Measurements from ENCODE around the gene UNC5B. TPM values are rescaled to one million over a fixed set of nuclear protein-coding genes. Genes with fewer than 3 reads are reported as not detected.

UNC5B gene
- polyA plus RNA-seq, 4 donors = 0.27 to 19.4 (median 6.7) TPM

- H3K9me3 ChIP-seq (ENCODE audit: control insufficient read depth in 2 of 2, insufficient read depth in 1 of 2, low read depth in 1 of 2, low read length in 1 of 2) = no peaks in the 10 kb centered on the region
- DNase-seq (peak; percentile 92 to 96), FAIRE-seq (no peak)
- 16 to 35% (median 35%) methylated on average over 16 to 17 of the region's 17 CpGs for WGBS, 3 donors
- no peaks in the 10 kb centered on the region for H3K27me3 ChIP-seq (ENCODE audit: control insufficient read depth in 3 of 3, insufficient read depth in 3 of 3, low read length in 3 of 3)
- H3K27ac ChIP-seq (ENCODE audit: low read depth in 1 of 3, low read length in 2 of 3) = peak overlapping the region; percentile 67 to 81 (median 67)
- no peak overlapping the region for H3K4me3 ChIP-seq (ENCODE audit: low read depth in 1 of 3, low read length in 3 of 3)
- H3K36me3 ChIP-seq (ENCODE audit: control insufficient read depth in 3 of 3, insufficient read depth in 2 of 3, low read depth in 1 of 3, low read length in 3 of 3) = no peaks in the 10 kb centered on the region
- H3K4me1 ChIP-seq (ENCODE audit: control insufficient read depth in 3 of 3, insufficient read depth in 2 of 3, low read depth in 1 of 3, low read length in 2 of 3) = peaks cover 0 to 65% (median 6%) of the 10 kb centered on the region in 3 donors
These were observed 43.7 kb downstream of the UNC5B start for GRCh38 chr10:71255808-71256660.

DNA sequence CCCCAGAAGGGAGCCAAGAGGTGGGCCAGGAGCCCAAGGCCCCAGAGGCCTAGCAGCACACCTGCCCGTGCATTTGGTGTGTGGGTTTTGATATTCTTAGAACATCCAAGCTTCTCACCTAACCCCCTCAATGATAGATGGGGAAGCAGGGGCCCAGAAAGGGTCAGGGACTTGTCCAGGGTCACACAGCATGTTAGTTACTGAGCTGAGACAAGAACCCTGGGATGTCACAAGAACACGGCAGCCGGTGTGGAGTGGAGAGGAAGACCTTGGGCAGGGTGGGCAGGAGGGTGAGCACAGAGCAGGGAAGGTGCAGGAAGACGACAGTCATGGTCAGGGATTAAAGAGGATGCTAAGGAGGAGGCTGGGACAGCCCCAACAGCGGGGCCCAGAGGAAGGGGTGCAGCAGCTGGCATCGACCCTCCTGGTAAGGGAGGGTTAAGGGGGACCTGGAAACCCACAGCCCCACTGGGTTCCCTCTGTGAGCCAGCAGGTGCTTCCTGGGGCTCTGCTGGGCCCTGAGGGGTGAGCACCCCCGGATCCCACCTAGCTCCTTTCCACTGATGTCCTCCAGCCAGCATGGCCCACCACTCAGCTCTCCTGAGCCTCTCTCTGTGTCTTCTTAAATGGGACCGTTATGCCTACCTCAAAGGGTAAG, 44.4 kb downstream of the UNC5B start:
- H3K4me1 ChIP-seq (ENCODE audit: control insufficient read depth in 3 of 3, insufficient read depth in 2 of 3, low read depth in 1 of 3, low read length in 2 of 3) = peaks cover 0 to 57% (median 6%) of the 10 kb centered on the region in 3 donors
- H3K9me3 ChIP-seq (ENCODE audit: control insufficient read depth in 2 of 2, insufficient read depth in 1 of 2, low read depth in 1 of 2, low read length in 1 of 2) = no peaks in the 10 kb centered on the region
- H3K27ac ChIP-seq (ENCODE audit: low read depth in 1 of 3, low read length in 2 of 3) = peak overlapping the region; percentile 62 to 81 (median 67)
- H3K27me3 ChIP-seq (ENCODE audit: control insufficient read depth in 3 of 3, insufficient read depth in 3 of 3, low read length in 3 of 3) = no peaks in the 10 kb centered on the region
- no peaks in the 10 kb centered on the region for H3K36me3 ChIP-seq (ENCODE audit: control insufficient read depth in 3 of 3, insufficient read depth in 2 of 3, low read depth in 1 of 3, low read length in 3 of 3)
- DNase-seq = no peak
- 66 to 73% (median 70%) methylated on average over 8 of the region's 8 CpGs for WGBS, 3 donors
- no peak overlapping the region for H3K4me3 ChIP-seq (ENCODE audit: low read depth in 1 of 3, low read length in 3 of 3)
- FAIRE-seq = no peak

- Histone ChIP-seq H3K4me3 (ENCODE audit: low read depth in 1 of 3, low read length in 3 of 3) (no peak overlapping the region), H3K9me3 (ENCODE audit: control insufficient read depth in 2 of 2, insufficient read depth in 1 of 2, low read depth in 1 of 2, low read length in 1 of 2) (no peaks in the 10 kb centered on the region), H3K4me1 (ENCODE audit: control insufficient read depth in 3 of 3, insufficient read depth in 2 of 3, low read depth in 1 of 3, low read length in 2 of 3) (peaks cover 0 to 52% (median 6%) of the 10 kb centered on the region in 3 donors), H3K27me3 (ENCODE audit: control insufficient read depth in 3 of 3, insufficient read depth in 3 of 3, low read length in 3 of 3) (no peaks in the 10 kb centered on the region), H3K36me3 (ENCODE audit: control insufficient read depth in 3 of 3, insufficient read depth in 2 of 3, low read depth in 1 of 3, low read length in 3 of 3) (no peaks in the 10 kb centered on the region), H3K27ac (ENCODE audit: low read depth in 1 of 3, low read length in 2 of 3) (no peak overlapping the region)
- 55 to 77% (median 56%) methylated on average over 11 of the region's 11 CpGs for WGBS, 3 donors
- DNase-seq (no peak), FAIRE-seq (no peak)
These were observed 45.1 kb downstream of the UNC5B start for GRCh38 chr10:71257319-71257997.

- no peak overlapping the region for H3K27ac ChIP-seq (ENCODE audit: low read depth in 1 of 3, low read length in 2 of 3)
- no peaks in the 10 kb centered on the region for H3K9me3 ChIP-seq (ENCODE audit: control insufficient read depth in 2 of 2, insufficient read depth in 1 of 2, low read depth in 1 of 2, low read length in 1 of 2)
- peaks cover 0 to 46% (median 6%) of the 10 kb centered on the region in 3 donors for H3K4me1 ChIP-seq (ENCODE audit: control insufficient read depth in 3 of 3, insufficient read depth in 2 of 3, low read depth in 1 of 3, low read length in 2 of 3)
- no peaks in the 10 kb centered on the region for H3K27me3 ChIP-seq (ENCODE audit: control insufficient read depth in 3 of 3, insufficient read depth in 3 of 3, low read length in 3 of 3)
- H3K36me3 ChIP-seq (ENCODE audit: control insufficient read depth in 3 of 3, insufficient read depth in 2 of 3, low read depth in 1 of 3, low read length in 3 of 3) = no peaks in the 10 kb centered on the region
- H3K4me3 ChIP-seq (ENCODE audit: low read depth in 1 of 3, low read length in 3 of 3) = no peak overlapping the region
- DNase-seq = no peak
- WGBS, 3 donors = 94 to 96% (median 95%) methylated on average over 4 of the region's 4 CpGs
- FAIRE-seq = no peak
These were observed 45.7 kb downstream of the UNC5B start for GRCh38 chr10:71258046-71258445.

DNA sequence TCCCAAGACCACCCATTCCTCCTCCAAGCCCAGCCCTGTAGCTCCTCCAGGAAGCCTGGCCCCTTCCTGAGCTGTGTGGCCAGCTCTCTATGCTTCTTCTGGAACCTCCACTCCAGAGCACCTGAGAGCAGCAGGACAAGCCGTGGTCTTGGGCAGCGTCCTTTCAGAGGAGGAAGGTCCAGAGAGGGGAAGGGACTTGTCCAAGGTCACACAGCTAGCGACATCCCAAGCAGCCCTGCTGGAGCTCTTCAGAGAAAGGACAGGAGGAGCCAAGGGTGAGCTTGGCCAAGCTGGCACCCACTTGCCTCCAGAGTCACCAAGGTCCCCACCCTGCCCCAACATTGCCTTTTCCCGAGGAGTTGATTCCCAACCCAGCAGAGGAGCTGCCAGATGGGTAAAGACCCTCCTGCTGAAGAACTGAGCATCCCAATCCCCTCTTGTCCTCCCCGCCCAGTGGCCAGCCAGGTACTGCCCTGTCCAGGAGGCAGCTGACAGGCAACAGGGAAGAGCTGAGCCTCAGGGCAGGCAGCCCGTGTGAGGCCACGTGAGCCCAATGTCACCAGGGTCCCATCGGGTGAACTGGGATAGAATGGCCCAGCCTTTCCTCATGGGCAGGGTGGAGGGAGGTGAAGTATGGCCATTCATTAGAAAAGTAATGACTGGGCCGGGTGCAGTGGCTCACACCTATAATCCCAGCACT, 46.2 kb downstream of the UNC5B start:
- no peaks in the 10 kb centered on the region for H3K36me3 ChIP-seq (ENCODE audit: control insufficient read depth in 3 of 3, insufficient read depth in 2 of 3, low read depth in 1 of 3, low read length in 3 of 3)
- H3K4me1 ChIP-seq (ENCODE audit: control insufficient read depth in 3 of 3, insufficient read depth in 2 of 3, low read depth in 1 of 3, low read length in 2 of 3) = peaks cover 0 to 44% (median 6%) of the 10 kb centered on the region in 3 donors
- no peaks in the 10 kb centered on the region for H3K9me3 ChIP-seq (ENCODE audit: control insufficient read depth in 2 of 2, insufficient read depth in 1 of 2, low read depth in 1 of 2, low read length in 1 of 2)
- FAIRE-seq (no peak), DNase-seq (no peak)
- WGBS, 3 donors = 84 to 89% (median 85%) methylated on average over 9 of the region's 9 CpGs
- H3K27ac ChIP-seq (ENCODE audit: low read depth in 1 of 3, low read length in 2 of 3) = no peak overlapping the region
- H3K4me3 ChIP-seq (ENCODE audit: low read depth in 1 of 3, low read length in 3 of 3) = no peak overlapping the region
- H3K27me3 ChIP-seq (ENCODE audit: control insufficient read depth in 3 of 3, insufficient read depth in 3 of 3, low read length in 3 of 3) = no peaks in the 10 kb centered on the region

DNA sequence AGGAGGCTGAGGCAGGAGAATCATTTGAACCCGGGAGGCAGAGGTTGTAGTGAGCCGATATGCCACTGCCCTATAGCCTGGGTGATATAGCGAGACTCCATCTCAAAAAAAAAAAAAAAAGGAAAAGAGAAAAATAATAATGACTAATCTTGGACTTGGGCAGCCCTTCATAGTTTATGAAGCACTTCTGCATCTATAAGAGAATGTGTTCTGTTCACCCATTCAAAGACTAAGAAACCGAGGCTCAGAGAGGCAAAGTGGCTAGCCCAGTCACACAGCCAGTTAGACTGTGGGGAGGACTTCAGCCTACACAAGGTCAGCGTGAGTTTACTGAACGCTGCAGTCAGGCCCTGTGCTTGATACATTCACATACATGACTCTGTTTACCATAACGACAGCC, 46.9 kb downstream of the UNC5B start:
- no peak for FAIRE-seq
- 91% methylated on average over 7 of the region's 7 CpGs for WGBS, 3 donors
- no peaks in the 10 kb centered on the region for H3K27me3 ChIP-seq (ENCODE audit: control insufficient read depth in 3 of 3, insufficient read depth in 3 of 3, low read length in 3 of 3)
- H3K27ac ChIP-seq (ENCODE audit: low read depth in 1 of 3, low read length in 2 of 3) = no peak overlapping the region
- no peak for DNase-seq
- no peaks in the 10 kb centered on the region for H3K9me3 ChIP-seq (ENCODE audit: control insufficient read depth in 2 of 2, insufficient read depth in 1 of 2, low read depth in 1 of 2, low read length in 1 of 2)
- no peaks in the 10 kb centered on the region for H3K36me3 ChIP-seq (ENCODE audit: control insufficient read depth in 3 of 3, insufficient read depth in 2 of 3, low read depth in 1 of 3, low read length in 3 of 3)
- H3K4me1 ChIP-seq (ENCODE audit: control insufficient read depth in 3 of 3, insufficient read depth in 2 of 3, low read depth in 1 of 3, low read length in 2 of 3) = peaks cover 0 to 42% (median 6%) of the 10 kb centered on the region in 3 donors
- H3K4me3 ChIP-seq (ENCODE audit: low read depth in 1 of 3, low read length in 3 of 3) = no peak overlapping the region

DNA sequence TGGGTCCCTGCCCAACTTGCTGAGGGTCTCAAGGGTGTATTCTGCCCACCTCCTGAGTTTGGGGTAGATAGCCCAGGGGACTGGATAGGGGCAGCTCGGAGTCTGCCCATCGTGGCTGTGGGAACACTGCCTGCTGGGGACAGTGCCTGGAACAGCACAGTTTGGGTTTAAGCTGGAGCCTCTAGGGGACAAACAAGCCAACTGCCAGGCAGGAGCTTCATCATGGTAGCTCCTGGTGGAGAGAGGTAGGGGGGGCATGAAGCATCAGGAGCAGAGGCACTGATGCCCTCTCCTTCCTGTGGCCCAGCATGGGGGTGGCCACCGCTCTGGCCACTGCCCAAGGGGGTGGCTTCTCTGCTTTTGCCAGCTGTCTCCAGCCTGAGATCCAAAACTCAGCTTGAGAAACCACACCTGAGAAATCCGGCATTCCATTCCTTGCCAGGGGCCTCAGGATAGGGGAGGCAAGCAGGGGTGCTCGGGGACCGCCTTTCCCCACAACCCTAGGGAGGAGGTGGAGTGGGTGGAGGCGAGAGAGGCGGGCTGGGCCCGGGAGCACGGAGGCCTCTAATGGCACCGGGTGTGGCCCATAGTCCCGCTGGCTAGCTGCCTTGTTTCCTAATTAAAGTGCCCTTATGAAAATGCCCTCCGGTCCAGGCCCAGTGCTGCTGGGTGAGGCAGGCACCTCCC, 47.6 kb downstream of the UNC5B start:
- Histone ChIP-seq H3K36me3 (ENCODE audit: control insufficient read depth in 3 of 3, insufficient read depth in 2 of 3, low read depth in 1 of 3, low read length in 3 of 3) (no peaks in the 10 kb centered on the region), H3K4me3 (ENCODE audit: low read depth in 1 of 3, low read length in 3 of 3) (no peak overlapping the region), H3K4me1 (ENCODE audit: control insufficient read depth in 3 of 3, insufficient read depth in 2 of 3, low read depth in 1 of 3, low read length in 2 of 3) (peaks cover 0 to 42% (median 6%) of the 10 kb centered on the region in 3 donors), H3K9me3 (ENCODE audit: control insufficient read depth in 2 of 2, insufficient read depth in 1 of 2, low read depth in 1 of 2, low read length in 1 of 2) (no peaks in the 10 kb centered on the region), H3K27me3 (ENCODE audit: control insufficient read depth in 3 of 3, insufficient read depth in 3 of 3, low read length in 3 of 3) (no peaks in the 10 kb centered on the region), H3K27ac (ENCODE audit: low read depth in 1 of 3, low read length in 2 of 3) (peak overlapping the region in 1 of 3 donors; percentile 28)
- 26 to 46% (median 32%) methylated on average over 11 to 13 of the region's 13 CpGs for WGBS, 3 donors
- no peak for FAIRE-seq
- peak in 1 of 2 donors; percentile 54 for DNase-seq

Measured in small intestine (tissue), 7 donors.